ENCODE measurements around the gene KCTD16.

DNA sequence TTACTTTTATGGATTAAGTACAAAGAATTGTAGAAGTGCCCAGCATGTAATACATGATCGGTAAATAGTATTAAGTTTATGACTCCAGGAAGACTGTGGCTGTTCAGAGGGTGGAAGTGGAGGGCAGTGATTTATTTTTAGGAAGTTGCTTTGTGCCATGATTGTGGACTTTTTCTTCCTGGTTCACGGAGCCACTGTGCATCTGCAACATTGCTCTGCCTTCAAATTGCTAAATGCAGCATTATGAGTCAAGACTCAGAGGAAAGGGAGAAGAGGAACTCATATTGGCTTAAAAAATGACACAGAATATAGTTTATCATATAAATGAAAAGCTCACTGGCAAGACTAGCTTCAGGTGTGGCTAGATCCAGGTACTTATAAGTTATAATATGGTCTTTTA is 301.5 kb downstream of the KCTD16 start:
- TF ChIP-seq POLR2AphosphoS5 (IDR thresholded peaks at IDR 0.05) = no peak
- TF ChIP-seq, protein P1, sequence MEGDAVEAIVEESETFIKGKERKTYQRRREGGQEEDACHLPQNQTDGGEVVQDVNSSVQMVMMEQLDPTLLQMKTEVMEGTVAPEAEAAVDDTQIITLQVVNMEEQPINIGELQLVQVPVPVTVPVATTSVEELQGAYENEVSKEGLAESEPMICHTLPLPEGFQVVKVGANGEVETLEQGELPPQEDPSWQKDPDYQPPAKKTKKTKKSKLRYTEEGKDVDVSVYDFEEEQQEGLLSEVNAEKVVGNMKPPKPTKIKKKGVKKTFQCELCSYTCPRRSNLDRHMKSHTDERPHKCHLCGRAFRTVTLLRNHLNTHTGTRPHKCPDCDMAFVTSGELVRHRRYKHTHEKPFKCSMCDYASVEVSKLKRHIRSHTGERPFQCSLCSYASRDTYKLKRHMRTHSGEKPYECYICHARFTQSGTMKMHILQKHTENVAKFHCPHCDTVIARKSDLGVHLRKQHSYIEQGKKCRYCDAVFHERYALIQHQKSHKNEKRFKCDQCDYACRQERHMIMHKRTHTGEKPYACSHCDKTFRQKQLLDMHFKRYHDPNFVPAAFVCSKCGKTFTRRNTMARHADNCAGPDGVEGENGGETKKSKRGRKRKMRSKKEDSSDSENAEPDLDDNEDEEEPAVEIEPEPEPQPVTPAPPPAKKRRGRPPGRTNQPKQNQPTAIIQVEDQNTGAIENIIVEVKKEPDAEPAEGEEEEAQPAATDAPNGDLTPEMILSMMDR (IDR thresholded peaks at IDR 0.05) = no peak

All from prostate gland (tissue), 2 donors.